HG03378 (cell line): Measurements from ENCODE around the gene MRTFA.

ENCODE experiments used
- ATAC-seq: cut with Tn5 transposase; IDR thresholded peaks from one replicate; pipeline ENCODE4 v1.9.1; 2021; ENCODE audit warnings: mild to moderate bottlenecking, moderate library complexity; ENCODE audit not compliant: unreplicated experiment

MRTFA gene

DNA sequence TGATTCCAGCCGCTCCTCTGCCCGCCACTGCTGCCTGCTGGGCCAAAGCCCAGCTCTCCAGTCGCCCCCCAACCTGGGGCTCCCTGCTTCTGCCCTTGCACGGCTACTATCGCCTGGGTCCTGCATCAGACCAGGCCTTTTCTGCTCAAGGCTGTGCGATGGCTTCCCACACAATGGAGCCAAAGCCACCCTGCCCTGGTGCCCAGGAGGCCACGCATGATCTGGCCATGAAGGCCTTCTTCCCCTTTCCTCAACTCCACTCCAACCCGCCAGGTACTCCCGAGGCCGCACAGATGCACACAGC lies 220.3 kb downstream of the MRTFA start:
- no peak for ATAC-seq

DNA sequence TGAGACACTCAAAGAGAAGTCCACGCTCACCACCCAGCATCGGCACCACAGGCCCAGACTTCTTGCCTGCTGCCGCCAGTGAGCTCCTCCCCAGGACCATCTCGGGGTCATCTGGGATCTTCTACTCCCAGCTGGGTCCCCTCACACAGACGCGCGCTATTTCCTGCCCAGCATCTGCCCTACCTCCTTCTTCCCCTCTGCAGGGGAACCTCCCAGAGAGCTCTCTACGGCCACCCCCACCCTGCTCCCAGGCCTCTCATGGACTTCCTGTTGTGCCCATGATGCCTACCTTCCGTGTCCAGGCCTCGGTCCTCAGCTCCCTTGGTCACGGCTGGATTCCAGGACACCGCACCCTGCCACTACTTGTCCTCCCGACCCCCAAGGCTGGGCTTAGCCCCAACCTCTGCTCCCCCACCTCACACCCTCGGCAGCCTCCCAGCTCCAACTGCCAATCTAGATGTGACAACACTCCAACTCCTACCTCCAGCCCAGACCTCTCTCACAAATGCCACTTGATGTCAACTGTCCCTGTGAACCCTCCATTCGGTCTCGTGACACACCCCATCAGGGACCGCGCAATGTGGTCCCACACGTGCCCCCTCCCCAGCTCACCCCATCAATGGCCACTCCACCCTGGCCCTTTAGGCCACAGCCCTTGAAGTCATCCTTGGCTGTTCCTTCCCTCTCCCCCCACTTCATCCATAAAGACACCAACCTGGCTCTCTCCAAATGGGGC lies 220.8 kb downstream of the MRTFA start:
- ATAC-seq = no peak

DNA sequence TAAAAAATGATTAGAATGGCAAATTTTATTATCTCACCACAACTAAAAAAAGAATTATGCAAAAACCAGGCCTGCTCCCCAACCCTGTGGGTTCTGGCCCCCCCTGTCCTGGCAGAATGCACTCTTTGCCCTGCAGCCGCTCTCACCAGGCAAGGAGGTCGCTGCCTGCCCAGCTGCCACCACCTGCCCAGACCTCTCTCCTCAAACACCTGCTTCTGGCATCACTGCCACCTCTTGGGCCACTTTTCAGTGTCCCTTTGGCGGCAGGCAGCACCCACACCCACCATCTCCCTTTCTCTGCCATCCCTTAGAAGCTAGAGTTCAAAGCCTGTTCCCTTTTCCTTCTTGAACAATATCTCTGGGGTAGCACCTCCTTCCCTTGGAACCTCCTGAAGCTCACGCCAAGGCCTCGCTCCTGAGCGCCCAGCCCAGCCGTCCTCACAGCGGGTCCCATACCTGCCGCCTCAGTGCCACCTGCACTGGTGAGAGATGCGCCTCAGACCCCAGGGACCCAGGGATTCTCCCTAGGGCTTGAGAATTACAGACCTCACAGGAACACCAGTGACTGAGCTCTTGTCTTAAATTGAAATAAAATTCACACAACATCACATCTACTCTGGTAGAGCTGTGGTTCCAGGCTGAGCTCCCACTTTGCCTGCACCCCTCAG lies 221.5 kb downstream of the MRTFA start:
- no peak for ATAC-seq

DNA sequence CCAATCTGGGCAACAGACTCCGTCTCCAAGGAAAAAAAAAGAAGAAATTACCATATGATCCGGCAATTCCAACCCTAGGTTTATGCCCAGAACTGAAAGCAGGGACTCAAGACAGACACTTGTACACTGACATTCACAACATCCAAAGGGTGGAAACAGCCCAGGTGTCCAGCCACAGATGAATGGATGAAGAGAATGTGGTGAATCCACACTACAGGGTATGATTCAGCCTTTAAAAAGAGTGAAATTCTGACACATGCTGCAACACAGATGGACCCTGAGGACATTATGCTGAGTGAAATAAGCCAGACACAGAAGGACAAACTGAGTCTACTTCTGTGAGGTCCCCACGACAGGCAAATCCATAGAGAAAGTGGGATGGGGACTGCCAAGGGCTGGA lies 222.2 kb downstream of the MRTFA start:
- no peak for ATAC-seq

DNA sequence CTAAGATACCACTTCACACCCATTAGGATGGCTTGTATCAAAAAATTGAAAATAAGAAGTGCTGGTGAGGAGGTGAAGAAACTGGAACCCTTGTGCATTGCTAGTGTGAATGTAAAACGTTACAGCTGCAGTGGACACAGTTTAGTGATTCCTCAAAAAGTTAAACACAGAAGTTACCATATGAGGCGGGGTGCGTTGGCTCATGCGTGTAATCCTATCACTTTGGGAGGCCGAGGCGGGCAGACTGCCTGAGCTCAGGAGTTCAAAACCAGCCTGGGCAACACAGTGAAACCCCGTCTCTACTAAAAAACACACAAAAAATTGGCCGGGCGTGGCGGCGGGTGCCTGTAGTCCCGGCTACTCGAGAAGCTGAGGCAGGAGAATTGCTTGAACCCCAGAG lies 222.6 kb downstream of the MRTFA start:
- no peak for ATAC-seq

DNA sequence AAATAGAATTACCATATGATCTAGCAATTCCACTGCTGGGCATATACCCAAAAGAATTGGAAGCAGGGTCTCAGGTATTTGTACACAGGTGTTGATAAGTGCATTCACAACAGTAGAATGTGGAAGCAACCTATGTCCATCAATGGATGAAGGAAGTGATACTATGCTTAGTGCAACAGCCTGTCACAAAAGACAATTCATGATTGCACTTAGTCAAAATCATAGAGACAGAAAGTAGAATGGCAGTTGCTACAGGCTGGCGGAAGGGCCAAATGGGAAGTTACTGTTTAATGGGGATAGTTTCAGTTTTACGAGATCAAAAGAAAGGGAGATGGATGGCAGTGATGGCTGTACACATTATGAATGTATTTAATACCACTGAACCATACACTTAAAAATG lies 224.1 kb downstream of the MRTFA start:
- peak; percentile 40 for ATAC-seq

DNA sequence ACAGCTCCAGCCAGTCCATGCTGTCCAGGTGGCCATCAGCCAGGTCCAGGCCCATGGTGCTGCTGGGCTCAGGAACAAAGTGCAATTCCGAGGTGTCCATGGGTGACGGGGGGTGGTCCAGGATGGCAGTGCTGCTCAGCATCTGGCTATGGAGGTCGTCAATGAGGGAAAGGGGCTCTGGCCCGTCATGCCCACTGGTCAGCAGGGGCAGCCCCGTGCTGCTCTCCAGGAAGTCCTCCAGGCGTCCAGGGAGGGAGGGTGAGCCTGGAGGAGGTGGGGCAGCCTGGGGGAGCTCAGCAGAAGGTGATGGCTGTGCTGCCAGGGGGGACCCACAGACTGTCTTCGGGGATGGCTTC lies 225.0 kb downstream of the MRTFA start:
- ATAC-seq = no peak

DNA sequence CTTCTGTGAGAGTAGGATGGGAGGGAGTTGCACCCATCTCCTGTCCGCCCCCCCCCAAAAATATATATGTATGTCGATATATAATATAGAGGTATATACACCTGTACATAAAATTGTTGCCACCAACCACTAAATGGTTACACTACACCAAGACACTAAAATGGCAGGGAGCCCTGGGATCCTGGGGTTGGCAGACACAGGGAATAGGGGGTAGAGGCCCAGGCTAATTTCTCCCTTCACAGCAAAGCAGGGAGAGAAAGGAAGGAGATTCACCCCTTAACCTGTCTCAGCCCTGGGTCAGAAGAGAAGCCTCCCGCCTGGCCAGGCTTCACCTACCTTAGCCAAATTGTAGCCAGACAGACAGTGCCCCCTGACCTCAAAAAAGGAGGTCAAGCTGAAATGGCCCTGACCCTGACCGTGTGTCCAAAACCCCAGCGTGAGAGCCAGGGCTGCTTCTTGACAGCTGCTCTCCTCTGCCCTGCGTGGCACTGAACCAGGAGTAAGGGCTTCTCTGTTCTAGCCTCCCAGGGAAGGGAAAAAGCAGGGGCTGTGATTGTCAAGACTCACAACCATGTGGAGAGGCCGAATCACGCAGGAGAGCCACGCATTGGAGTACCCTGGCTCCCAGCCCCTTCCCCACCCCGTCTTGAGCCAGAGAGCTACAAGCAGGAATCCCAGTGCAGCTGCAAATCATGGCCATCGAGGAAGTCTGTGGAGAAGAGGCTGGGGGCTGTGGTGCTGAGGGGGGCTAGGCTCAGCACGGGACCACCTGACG lies 225.6 kb downstream of the MRTFA start:
- ATAC-seq = no peak

DNA sequence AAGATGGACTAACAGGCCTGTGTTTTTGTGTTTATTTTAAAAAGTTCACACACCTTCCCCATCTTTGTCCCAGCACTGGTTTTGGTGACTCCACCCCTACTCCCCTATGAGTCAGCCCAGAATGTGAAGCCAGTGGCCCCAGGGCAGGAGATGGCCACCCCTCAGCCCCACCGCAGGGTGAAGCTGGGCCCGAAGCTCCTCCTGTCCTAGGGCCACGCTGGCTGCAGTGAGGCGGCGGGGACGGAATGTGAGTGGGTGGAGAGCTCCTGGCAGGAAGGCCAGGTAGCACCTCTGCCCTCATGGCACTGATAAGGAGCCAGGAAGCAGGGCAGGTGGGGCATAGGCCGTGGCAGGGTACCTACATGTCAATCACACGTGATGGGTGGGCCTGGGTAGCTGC lies 226.2 kb downstream of the MRTFA start:
- no peak for ATAC-seq

DNA sequence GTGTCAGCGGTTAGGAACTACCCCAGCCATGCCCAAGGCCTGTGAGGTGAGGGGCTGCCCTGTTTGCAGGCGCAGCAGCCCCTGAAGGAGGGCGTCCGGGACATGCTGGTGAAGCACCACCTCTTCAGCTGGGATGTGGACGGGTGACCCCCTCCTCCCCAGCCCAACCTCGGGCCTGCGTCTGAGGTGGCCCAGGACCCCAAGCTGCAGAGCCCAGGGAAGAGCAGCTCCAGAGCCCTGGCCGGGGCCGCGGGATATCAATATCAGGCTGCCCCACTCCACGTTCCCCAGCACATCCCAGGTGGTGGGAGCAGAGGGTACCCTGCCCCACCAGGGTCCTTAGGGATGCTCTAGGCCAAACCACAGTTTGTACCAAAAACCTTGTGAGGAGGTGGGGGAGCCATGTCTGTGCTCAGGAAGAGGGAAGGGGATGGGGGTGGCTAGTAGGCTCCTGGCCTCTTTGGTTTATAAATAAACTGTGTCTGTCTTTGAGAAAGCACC lies 226.9 kb downstream of the MRTFA start:
- no peak for ATAC-seq

DNA sequence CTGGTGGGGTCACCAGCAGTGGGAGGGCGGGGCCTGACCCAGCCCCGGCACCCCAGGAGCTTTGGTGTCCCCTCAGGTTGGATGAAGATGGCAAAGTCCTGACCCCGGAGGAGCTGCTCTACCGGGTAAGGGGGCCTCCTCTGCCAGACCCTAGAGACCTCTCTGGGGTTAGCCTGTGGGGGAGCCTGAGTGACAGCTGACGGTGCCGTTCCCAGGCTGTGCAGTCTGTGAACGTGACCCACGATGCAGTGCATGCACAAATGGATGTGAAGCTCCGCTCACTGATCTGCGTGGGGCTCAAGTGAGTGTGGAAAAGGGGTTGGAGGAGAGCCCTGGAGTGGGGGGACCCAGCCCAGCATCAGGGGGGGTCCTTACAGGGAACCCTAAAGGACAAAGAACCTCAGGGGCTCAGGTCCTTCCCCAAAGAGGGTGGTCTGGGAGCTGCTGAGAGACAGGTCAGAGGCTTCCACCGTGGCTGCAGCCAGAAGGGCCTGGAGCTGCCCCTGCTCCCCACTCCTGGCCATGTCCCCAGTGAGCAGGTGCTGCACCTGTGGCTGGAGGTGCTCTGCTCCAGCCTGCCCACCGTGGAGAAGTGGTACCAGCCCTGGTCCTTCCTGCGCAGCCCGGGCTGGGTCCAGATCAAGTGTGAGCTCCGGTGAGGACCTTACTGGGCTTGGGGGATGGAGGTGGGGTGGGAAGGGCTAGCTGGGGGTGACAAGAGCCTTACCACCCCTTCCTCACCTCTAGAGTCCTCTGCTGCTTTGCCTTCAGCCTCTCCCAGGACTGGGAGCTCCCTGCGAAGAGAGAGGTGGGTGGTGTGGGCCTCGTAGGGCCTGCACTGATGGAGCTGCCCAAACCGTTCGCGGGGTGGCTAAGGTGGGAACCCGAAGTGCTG lies 227.6 kb downstream of the MRTFA start:
- ATAC-seq = no peak

DNA sequence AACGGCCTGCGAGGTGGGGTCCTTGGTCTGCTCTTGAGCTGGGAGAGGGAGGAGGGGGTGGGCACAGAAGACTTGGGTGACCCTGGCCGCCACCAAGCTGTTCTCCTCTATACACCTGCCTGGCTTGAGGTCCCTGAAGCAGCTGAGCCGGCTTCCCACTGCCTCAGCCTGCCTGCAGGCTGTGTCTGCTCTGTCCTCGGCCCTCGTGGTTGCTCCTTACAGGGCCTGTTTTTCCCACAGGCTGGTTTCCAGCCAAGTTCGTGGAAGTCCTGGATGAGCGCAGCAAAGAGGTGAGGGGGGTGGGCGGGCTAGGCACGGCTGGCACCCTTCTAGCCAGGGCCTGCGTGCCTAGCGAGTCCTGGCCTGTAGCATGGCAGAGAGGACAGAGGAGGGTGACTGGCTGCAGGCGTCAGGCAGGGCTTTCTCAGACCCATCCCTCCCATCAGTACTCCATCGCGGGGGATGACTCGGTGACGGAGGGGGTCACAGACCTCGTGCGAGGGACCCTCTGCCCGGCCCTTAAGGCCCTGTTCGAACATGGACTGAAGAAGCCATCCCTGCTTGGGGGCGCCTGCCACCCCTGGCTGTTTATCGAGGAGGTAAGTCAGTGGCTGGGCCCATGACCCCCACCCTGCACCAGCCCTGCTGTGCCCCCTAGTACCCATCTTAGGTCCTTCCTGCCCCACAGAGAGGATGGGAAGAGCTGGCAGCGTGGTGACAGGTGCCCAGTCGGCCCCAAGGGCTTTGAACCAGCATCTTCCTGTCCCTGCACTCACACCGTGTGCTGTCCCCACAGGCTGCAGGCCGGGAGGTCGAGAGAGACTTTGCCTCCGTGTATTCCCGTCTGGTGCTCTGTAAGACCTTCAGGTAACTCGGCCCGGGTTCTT lies 228.4 kb downstream of the MRTFA start:
- no peak for ATAC-seq

DNA sequence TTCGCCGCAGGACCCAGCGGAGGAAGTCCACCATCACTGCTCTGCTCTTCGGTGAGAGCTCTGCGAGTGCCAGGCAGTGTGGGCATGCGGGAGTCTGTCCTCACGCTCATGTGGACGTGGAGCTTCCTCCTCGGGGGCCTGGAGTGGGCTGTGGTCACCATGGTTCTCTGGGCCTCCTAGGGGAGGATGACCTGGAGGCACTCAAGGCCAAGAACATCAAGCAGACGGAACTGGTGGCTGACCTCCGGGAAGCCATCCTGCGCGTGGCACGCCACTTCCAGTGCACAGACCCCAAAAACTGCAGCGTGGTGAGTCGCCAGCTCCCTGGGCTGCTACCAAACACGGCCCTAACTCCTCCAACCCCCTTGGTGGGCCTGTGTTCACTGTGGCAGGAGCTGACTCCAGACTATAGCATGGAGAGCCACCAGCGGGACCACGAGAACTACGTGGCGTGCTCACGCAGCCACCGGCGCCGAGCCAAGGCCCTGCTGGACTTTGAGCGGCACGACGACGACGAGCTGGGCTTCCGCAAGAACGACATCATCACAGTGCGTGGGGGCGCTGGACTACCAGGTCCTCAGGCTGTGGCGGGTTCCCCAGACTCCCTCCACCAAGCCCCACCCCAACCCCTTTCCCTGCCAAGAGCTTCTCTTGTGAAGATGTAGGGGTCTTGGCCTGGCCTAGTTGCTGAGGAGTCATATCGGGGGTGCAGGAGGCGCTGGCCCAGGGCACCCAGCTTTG lies 229.3 kb downstream of the MRTFA start:
- ATAC-seq = no peak

DNA sequence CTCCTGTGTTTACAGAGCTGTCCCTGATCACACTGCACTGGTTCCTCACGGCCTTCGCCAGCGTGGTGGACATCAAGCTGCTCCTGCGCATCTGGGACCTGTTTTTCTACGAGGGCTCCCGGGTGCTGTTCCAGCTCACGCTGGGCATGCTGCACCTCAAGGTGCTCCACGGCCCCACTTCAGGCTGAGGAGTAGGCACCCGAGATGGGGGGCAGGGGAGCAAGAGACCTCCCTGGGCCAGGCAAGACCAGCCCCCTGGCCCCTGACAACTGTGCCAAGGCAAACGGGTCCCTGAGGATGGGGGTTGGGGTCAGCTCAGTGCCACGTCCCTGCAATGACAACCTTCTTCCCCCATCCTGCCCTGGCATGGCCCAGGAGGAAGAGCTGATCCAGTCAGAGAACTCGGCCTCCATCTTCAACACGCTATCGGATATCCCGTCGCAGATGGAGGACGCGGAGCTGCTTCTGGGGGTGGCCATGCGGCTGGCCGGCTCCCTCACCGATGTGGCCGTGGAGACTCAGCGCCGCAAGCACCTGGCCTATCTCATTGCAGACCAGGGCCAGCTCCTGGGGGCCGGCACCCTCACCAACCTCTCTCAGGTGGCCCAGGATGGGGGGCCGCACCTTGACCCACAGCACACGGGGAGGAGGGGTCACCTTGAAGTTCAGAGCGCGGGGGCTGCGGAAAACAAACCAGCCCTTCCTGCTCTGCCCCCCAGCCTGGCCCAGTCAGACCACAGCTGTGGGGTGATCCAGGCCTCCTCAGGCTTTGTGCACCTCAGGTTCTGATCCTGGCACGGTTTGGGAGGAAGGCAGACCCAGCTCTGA lies 230.2 kb downstream of the MRTFA start:
- no peak for ATAC-seq

DNA sequence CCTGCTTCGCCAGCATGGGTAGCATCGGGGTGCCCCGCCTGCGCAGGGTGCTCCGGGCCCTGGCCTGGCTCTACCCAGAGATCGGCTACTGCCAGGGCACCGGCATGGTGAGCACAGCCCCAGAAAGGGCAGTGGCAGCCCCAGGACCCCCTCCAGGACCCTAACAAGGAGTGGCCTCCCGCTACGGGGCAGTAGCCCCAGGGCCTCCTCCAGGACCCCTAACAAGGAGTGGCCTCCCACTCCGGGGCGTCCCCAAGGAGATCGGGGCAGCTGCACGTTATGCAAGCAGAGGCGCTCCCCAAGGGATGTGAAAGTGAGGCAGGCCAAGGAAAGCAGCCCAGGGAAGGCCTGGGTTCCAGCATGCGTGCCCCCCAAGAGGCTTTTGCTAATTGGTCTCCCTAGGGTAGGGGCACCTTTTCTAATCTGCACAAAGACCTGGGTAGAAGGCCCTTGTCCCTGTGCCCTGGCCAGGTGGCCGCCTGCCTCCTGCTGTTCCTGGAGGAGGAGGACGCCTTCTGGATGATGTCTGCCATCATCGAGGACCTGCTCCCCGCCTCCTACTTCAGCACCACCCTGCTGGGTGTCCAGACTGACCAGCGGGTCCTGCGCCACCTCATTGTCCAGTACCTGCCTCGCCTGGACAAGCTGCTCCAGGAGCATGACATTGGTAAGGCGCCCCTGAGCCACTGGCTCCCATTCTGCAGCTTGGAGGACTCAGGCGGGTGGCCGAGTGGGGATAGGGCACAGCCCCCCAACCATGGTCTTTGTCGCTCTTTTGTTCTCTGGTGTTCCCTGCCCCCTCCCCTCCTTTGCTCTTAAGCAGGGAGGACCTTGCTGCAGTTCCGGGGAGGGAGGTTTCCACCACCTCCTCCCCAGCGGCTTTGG lies 231.1 kb downstream of the MRTFA start:
- no peak for ATAC-seq

DNA sequence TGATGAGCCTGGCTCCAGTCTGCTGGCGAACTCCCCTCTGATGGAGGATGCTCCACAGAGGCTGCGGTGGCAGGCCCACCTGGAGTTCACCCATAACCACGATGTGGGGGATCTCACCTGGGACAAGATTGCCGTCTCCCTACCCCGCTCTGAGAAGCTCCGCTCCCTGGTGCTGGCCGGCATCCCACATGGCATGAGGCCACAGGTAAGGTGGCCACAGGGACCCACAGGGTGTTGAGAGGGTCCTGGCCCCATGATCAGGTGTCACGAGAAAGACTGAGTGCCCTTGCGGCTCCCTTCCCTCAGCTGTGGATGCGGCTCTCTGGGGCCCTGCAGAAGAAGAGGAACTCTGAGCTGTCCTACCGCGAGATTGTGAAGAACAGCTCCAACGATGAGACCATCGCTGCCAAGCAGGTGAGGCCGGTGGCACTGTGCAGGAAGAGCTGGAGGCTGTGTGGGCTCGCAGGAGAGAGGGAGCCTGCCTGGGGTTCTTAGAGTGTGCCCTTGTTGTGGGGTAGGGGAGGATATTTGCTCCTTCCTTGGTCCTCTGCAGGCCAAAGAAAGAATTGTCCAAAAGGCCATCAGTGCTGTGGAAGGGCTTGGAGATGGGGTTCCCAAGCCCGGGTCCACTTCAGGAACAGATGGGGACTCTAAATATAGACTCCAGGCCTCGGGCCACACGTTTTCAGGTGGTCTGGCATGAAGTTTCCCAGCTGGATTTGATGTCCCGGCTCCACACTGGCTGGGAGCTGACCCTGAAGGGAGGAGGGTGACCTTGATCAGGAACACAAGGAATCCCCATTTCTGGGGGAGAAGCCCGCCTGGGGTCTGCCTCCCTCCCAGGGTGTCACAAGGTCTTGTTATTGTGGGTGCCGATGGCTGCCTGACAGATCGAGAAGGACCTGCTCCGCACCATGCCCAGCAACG lies 232.0 kb downstream of the MRTFA start:
- no peak for ATAC-seq
